Activated CD8-positive, alpha-beta memory T cell treated with anti-CD3 and anti-CD28 coated beads for 24 hours (primary cell): ENCODE data around the gene COL17A1.
A peak's percentile ranks its signal among the peaks of the same experiment; 100 is the strongest.

Experiments used
- DNase-seq: peaks from one replicate; pipeline ENCODE4 v3.0.0-alpha.2; 2020

Gene COL17A1

DNA sequence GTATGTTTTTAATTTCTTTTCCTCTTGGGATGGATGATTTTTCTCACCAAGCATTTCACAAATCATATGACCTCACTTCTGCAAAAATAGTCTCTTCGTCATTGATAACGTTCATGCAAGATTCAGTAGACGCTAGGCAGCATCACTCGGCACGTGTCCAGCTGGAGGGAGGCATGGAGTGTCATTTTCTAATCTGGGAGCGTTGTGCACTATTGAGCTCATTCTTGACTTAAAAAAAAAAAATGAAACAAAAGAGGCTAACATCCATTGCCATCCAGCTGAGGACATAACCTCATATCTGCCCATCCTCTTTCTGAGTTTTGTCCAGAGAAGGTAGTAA is 56.2 kb downstream of the COL17A1 start:
- no peak for DNase-seq

DNA sequence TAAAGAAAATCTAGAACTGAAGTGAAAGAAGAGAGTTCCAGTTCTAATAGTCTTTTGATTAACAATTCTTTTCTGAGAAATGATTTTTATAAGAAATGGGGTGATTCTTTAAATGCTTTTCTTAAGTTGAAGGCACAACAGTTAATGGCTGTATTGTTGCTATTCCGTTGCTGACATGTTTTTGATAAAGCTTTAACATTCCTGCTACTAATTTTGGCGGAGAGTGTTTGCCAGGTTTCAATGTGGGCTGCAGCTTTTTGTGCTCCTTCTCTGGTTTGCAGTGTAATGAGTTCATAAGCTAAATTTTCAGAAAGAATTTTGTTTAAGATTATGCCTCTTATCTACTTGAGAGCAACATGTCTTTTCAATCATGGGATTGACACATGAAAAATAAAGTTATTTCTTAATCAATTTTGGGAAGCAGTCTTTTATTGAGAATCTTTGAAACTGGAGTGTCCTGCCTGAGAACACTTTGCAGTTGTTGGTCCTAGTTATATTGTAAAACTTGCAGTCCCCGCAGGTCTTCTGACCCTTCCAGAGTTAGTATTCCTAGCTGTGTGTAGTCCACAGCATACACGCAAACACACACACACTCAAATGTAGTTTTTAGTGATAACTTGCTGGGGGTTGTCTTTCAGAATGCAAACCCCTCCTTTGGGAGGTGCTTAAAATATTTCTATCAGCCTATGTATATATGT is 56.7 kb downstream of the COL17A1 start:
- DNase-seq: no peak

DNA sequence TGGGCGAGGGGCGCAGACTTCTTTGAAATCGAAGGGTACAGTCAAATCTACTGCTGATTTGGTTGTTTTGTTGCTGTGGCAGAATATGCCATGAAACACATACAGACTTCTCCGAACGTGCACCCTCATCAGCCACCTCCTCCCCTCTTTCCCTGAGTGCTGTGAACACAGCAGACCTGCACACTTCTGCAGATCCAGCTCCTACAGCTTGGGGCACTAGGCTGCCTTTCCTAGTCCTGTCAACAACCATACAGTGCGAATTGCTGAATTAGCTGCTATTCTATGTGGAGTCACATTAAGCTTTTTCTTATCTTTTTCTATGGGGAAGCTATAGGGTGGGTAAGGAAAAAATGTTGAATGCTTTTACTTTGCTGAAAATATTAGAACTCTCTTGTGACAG is 57.5 kb downstream of the COL17A1 start:
- peak; percentile 51 for DNase-seq

DNA sequence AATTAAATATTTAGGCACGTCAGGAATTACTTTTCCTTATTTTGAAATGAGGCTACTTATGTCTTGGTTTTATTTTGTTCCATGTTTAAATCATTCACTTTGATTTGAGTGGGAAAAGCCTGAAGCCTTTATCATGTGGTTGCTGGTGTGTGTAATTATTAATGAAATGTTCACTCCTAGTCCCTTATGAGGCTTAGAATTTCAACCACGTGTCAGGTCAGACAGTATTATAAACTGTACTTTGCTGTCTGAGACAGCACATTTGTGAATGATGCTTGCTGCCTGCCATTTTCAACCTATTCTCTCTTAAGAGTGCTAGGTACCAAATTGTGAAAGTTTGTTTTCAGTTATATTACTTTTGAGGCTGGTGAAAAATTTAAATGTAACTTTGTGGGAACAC is 58.9 kb downstream of the COL17A1 start:
- DNase-seq: no peak

DNA sequence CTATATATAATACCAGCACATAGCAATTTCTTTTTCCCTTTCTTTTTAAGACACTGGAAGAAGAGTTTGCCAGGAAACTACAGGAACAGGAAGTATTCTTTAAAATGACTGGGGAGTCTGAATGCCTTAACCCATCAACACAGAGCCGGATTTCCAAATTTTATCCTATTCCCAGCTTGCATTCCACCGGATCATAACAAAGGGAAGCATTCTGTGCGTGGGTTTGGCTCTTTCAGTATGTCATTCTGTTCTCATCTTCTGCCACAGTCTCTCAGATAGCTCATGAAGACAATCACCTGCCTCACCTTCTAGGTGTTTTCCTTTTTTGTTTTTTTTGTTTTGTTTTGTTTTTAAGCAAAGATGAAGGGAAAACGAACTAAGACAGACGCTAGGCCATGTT is 60.2 kb downstream of the COL17A1 start:
- no peak for DNase-seq

DNA sequence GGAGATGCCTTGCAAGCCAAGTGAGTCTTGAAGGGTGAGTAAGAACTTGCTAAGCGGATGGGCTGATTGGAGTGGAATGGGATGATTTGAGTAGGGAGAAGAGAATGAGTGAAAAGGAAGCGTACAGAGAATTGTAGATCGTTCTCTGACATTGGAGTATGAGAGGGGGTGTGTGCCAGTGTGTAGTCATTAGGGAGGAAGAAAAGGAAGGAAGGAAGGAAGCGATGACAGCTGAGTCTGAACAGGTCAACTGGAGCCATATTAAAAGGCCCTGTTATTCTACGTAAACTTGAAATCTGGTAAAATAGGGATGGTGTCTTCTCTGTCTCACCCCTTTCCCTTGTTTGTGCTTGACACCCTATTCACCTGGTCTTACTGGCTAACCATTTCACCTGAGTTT is 63.7 kb downstream of the COL17A1 start:
- no peak for DNase-seq

DNA sequence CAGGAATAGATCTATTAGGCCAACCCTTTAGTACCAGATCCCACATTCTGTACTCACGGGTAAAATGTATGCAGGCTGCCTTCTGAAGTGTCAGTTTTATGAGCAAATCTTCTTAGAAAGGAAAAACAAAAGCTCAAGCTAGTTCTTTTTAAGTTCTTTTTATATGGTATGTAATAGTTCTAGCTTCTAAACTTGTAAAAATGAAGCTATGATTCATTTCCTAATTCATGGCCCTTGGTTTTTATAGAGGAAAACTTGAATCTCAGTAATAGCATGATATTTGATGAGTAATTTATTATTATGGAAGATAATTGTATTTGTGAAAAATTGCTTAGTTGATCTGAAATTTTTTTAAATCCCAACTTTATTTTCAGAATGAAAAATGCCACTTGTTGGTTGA is 64.4 kb downstream of the COL17A1 start:
- DNase-seq: no peak

DNA sequence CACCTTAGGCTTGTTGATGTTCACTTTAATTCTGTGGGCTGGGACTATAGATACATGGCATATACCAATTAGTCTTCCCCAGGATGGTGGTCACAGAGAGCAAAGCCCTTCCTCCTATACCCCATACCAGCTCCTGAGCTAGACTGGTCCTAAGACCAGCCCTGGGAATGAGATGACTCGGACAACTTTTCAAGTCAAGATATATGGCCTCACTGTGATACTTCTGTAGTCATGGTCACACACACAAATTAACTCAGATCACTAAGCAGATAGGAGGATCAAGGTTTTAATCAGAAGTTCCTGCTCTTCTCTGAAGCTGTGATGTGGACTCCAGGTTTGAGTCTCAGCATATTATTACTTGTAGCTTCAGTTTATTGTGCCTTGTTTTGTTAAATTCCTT is 65.7 kb downstream of the COL17A1 start:
- DNase-seq: no peak

DNA sequence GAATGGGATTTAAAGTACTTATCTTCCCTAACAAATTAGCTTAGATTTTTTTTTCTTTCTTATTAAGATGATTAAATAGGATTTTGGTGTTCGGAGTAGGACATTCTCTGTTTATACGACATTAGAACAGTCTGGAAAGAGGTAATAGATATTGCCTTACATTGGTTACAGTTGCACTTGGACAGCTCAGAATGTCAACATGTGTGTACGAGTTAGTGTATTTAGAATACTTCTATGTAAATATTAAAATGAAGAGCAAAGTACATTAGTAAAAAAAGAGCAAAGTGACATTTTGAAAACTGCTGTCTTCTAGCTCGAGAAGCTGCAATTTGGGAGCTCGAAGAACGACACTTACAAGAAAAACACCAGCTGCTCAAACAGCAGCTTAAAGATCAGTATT is 67.2 kb downstream of the COL17A1 start:
- no peak for DNase-seq

DNA sequence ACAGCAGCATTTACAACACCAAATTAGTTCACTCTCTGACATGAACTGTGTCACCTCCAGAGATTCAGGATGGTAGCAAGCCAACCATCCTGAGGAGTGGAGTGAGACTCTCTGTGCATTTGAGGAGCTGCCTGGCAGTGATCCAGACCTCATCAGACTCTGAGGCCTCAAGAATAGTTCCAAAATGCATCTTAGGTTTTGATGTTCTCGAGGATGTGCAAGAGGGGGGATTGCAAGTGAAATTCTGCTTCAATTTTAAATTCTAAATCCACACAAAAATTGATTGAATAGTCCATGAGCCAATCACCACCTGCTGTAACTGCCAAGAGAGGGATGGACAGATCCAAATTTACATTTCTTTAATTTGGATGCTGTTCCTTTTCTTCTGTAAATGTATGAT is 69.0 kb downstream of the COL17A1 start:
- DNase-seq: no peak

DNA sequence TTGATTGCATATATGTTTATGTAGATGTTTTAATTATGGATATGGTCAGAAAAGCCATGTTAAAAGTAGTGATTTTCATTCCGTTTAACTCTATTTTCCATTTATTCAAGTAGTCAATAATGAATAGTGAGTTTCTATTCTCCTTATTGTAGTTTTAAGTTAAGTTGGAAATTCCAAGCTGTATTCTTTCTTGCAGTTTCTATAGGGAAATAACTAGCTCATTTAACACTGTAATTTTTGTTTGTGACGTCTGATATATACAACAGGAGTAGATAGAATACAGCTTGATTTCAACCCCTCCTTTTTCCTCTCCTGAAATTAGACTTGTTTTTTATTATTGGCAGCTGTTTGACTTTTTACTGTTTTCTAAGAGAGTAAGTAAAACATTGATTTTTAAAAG is 71.5 kb downstream of the COL17A1 start:
- DNase-seq: no peak

DNA sequence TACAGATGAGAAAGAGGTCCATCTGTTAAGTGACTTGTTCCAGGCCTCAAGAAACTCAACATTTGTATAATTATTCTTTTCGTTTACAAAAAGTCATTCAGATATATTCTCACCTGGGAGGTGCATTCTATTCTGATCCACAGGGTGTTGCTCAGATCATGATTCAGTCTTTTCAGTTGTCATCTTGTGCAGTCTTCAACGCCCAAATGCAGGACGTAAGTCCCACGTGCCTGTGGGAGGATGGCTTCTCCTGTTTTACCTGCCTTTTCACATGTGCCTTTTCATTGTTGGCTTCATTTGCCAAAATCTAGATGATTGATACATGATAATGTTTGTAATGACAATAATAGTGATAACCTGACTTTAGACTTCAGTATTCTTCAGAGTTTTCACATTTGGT is 72.2 kb downstream of the COL17A1 start:
- DNase-seq: no peak

DNA sequence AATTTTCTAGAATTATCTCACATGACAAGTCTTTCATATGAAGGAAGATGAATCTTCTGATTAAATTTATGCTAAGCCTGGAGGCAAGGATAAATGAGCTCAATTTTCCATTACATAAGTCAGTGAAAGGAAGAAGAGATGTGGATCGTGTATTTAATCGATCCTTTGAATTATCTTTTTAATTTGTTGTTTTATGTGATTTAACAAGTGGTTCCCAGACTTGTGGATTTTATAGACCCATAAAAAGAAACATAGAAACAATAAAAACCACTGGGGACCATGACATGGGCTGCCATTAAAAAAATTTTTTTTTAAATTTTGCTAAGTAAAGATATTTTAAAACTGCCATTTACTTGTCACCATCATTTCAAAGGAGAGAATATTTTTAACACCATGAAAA is 73.8 kb downstream of the COL17A1 start:
- DNase-seq: no peak

DNA sequence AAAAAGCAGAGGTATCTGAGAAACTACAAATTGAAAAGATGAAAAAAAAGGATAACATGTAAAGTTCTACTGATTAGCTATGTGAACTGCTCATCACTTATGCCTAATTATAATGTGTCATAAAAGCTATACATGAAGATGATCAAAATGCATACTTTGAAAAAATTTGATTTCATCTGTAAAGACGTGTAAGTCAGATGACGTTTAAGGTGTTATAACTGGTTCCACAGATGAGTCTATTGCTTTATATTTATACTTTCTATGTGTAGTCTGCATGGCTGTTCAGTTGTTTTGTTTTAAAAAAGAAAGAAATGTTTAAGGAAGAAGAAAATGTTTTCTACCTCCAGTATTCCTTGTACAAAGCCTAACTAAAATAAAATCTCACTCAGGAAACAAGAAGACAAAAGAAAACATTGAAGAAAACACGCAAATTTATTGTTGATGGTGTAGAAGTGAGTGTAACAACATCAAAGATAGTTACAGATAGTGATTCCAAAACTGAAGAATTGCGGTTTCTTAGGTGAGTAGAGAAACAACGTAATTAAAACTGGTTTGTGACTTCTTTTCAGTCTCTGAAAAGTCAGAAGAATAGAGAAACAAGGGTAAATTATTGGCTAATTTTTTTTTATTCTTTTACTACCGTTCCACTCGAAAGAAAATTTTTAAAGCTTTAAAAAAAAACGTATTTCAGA is 80.4 kb downstream of the COL17A1 start:
- no peak for DNase-seq

DNA sequence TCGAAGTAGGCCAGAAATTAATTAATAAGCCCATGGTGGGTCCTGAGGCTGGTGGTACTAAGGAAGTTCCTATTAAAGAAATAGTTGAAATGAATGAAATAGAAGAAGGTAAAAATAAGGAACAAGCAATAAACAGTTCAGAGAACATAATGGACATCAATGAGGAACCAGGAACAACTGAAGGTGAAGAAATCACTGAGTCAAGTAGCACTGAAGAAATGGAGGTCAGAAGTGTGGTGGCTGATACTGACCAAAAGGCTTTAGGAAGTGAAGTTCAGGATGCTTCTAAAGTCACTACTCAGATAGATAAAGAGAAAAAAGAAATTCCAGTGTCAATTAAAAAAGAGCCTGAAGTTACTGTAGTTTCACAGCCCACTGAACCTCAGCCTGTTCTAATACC is 82.8 kb downstream of the COL17A1 start:
- DNase-seq: no peak

DNA sequence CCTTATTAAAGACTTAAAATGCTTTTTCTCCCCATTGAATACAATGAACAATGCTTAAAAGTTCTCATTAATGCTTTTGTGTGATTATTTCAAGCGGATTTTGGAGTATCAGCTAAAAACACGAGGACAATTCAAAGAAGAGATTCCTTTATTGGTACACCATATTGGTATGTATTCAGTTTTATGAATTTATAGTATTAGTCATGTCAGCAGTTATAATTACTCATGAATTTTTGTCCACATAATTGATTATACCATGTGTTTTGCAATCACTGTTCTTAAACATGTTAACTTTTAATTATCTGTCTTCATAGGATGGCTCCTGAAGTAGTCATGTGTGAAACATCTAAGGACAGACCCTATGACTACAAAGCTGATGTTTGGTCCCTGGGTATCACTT is 86.9 kb downstream of the COL17A1 start:
- DNase-seq: no peak

DNA sequence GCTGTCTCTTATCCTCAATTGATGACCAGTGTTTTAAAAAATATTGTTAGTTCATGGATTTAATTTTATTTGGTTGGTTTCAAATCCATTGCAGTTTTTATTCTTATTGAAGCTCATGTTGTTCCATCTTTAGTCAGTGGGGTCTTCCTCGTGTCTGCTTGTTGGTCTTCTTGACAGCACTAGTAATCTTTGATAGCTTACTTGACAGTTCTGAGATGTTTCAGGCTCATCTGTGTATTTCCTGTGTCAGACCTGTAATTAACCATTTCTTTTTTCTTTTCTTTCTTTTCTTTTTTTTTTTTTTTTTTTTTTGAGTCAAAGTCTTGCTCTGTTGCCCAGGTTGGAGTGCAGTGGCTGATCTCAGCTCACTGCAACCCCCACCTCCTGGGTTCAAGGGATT is 90.5 kb downstream of the COL17A1 start:
- DNase-seq: no peak

DNA sequence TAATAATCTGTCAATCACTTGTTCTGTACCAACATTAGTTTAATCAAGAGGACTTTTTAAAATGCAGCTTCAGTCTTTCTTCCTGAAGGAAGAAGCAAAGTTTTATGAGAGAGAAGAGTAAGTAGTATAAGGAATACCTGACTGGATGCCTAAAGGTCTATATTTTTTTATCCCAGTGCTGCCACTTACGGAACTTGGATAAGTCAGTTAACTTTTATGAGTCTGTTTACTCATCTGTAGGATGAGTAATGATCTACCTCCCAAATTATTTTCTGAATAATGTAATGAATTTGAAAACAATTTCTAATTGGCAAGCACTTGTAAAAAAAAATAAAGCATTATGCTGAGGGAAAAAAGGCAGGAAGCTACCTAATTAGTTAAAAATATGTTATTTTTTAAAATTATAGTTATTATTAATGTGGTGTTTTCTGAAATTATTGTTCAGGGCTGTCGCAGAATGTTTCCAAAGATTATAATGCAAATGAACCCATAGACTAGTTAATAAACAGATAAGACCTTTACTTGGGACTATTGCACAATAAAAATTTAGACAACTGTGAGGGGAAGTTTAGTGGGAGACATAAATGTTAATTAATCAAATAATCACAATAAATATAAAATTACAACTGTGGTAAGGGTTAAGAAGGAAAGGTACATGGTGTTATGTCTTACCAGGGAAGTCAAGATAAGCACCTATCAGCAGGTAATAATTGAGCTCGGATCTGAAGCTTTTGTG is 94.1 kb downstream of the COL17A1 start:
- DNase-seq: no peak

DNA sequence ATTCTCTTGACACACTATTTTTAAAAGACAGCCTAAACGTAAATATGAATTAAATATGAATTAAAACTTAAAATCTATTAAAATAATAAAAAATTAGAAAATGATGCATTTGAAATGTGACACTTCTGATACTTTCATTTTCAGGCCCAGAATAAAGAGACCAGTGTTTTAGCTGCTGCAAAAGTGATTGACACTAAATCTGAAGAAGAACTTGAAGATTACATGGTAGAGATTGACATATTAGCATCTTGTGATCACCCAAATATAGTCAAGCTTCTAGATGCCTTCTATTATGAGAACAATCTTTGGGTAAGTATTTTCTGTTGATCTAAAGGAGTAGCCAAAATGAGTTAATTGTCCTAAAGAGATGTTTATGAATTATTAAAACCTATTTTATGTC is 95.1 kb downstream of the COL17A1 start:
- DNase-seq: no peak

DNA sequence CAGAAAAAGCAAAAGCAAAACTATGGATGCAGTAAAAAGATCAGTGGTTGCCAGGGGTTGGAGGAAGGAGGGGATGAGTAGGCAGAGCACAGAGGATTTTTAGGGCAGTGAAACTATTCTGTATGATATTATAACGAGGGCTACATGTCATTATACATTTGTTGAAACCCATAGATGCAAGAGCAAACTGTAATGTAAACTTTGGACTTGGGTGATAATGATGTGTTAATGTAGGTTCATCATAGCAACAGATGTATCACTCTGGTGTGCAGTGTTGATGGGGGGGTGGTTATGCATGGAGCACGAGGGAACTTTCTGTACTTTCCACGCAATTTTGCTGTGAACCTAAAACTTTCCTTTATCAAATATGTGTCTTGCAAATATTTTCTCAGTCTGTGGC is 95.6 kb downstream of the COL17A1 start:
- no peak for DNase-seq

DNA sequence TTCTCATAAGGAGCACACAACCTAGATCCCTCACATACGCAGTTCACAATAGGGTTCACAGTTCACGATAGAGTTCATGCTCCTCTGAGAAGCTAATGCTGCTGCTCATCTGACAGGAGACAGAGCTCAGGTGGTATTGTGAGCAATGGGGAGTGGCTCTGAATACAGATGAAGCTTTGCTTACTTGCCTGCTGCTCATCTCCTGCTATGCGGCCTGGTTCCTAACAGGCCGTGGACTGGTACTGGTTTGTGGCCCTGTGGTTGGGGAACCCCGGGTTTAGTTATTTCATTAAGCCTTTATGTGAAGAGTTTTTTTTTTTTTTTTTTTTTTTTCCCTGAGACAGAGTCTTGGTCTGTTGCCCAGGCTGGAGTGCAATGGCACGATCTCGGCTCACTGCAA is 99.3 kb downstream of the COL17A1 start:
- DNase-seq: no peak

DNA sequence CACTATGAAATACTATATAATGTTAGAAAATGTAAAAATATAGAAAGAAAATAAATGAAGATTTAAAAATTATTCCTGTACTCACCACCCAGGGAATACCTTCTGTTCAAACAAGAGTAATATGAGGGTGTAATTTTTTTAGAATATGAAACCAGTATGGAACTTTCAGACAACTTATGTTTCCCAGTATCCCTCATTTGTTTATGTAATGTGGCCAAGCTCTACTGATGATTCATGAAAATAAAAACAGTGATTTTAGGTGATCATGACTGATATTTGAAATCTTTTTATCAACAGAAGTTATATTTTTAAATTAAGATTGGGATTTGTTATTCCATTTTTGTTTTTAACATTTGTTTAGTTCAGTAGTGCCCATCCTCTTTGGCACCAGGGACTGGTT is 100.0 kb downstream of the COL17A1 start:
- no peak for DNase-seq

DNA sequence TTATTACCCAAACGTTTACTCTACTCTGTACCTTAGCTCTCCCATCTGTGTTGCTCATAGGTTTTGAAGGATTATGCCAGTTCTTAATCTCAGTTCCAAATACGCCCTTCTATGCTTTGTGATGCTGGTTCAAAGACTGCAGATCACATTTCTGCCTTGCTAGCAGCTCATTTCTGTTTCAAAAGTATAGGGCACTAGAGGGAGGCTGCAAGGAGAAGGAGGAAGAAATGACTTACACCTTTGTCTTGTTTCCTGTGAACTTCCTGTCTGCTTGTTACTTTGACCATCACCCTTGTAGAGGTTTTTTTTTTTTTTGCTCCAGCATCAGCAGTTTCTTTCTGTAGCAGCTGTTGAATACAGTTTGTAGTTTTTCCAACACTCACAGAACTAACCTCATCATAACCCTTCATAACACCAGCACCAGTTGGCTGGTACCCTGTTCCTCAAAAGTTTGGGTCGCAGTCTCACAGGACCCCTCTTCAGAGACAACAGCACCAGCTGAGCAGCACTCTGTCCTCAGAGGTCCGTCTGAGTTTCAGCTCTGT is 102.2 kb downstream of the COL17A1 start:
- DNase-seq: no peak

DNA sequence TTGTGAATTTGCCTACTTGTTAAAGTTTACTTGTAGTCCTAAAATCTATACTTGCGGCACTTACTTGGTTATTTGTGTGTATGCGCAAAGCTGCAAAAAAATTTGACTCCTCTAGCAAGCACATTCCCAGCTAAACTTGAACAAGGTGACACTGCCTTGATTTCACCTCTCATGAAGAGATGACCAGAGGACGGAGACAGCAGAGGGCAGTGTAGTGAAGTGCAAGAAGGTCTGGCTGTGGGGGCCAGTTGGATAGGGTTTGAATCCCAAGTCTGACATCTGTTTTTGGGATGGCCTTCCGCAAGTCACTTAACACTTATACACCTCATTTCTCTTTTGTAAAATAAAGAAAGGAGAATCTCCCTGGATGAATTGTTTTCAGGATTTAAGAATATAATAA is 103.0 kb downstream of the COL17A1 start:
- DNase-seq: no peak
